Measurements from ENCODE around the gene OLFML3.

OLFML3 gene

GRCh38 chr1:113938192-113938591, 41.1 kb upstream of the OLFML3 start:
- Histone ChIP-seq H3K9me3 (ENCODE audit: control insufficient read depth, insufficient read depth, low read depth, low read length) (no peaks in the 10 kb centered on the region), H3K36me3 (ENCODE audit: control insufficient read depth in 2 of 2, insufficient read depth in 1 of 2, low read length in 2 of 2) (peaks cover 11 to 24% of the 10 kb centered on the region in 2 experiments), H3K4me1 (ENCODE audit: control insufficient read depth, insufficient read depth, low read length) (no peaks in the 10 kb centered on the region; the same call in 1 of the 2 replicates), H3K4me3 (ENCODE audit: low read depth, low read length) (no peak overlapping the region), H3K27ac (ENCODE audit: extremely low read depth, low read depth, low read length) (no peak overlapping the region)
- CTCF ChIA-PET = interaction anchor here (0.6 to 0.7 kb wide), 2 partner anchors 124 to 1104 kb away, joined by 3 to 4 read pairs; no protein-coding TSS in a partner anchor
- POLR2A ChIA-PET = interaction anchor here (0.7 kb wide), 3 partner anchors 9 to 866 kb away, joined by 3 to 5 read pairs (median 4); partner anchors contain the start of gene HIPK1
- no peak for TF ChIP-seq KLF17 (tag by site-specific recombination; IDR thresholded peaks at IDR 0.05)
- TF ChIP-seq ZBTB8A (tag by site-specific recombination; IDR thresholded peaks at IDR 0.05) = no peak
- no peak for TF ChIP-seq ZNF155 (tag by site-specific recombination; IDR thresholded peaks at IDR 0.05)
- TF ChIP-seq ZNF776 (tag by site-specific recombination; IDR thresholded peaks at IDR 0.05; ENCODE audit: borderline replicate concordance) = no peak
- no peak for TF ChIP-seq PRDM4 (tag by site-specific recombination; IDR thresholded peaks at IDR 0.05)
- no peak for TF ChIP-seq ZNF16 (tag by site-specific recombination; IDR thresholded peaks at IDR 0.05; ENCODE audit: low read depth)
- no peak for TF ChIP-seq ZNF114 (tag by site-specific recombination; IDR thresholded peaks at IDR 0.05)

GRCh38 chr1:113940365-113941244, 38.7 kb upstream of the OLFML3 start:
- ChIA-PET POLR2A (no interaction called here), CTCF (interaction anchor here (1.0 kb wide), 1 partner anchor 342 kb away, joined by 4 read pairs; no protein-coding TSS in a partner anchor)
- no peaks in the 10 kb centered on the region for H3K9me3 ChIP-seq (ENCODE audit: control insufficient read depth, insufficient read depth, low read depth, low read length)

GRCh38 chr1:113941245-113941559, 38.1 kb upstream of the OLFML3 start:
- H3K9me3 ChIP-seq (ENCODE audit: control insufficient read depth, insufficient read depth, low read depth, low read length) = no peaks in the 10 kb centered on the region
- peaks cover 18 to 33% of the 10 kb centered on the region in 2 experiments for H3K36me3 ChIP-seq (ENCODE audit: control insufficient read depth in 2 of 2, insufficient read depth in 1 of 2, low read length in 2 of 2)
- H3K4me3 ChIP-seq (ENCODE audit: low read depth, low read length) = no peak overlapping the region
- ChIA-PET CTCF (interaction anchor here (1.0 kb wide), 1 partner anchor 342 kb away, joined by 4 read pairs; no protein-coding TSS in a partner anchor), POLR2A (no interaction called here)
- no peak overlapping the region for H3K27ac ChIP-seq (ENCODE audit: extremely low read depth, low read depth, low read length)
- peaks cover 3% of the 10 kb centered on the region; the same call in 1 of the 2 replicates for H3K4me1 ChIP-seq (ENCODE audit: control insufficient read depth, insufficient read depth, low read length)
- TF ChIP-seq ZNF223 (tag by site-specific recombination; IDR thresholded peaks at IDR 0.05) (no peak), ZNF518A (tag by site-specific recombination; conservative IDR thresholded peaks at IDR 0.05; ENCODE audit: low read depth) (no peak), ZNF585B (tag by site-specific recombination; IDR thresholded peaks at IDR 0.05) (no peak), ZIC2 (tag by site-specific recombination; IDR thresholded peaks at IDR 0.05) (no peak), ZNF311 (tag by site-specific recombination; IDR thresholded peaks at IDR 0.05; ENCODE audit: borderline replicate concordance) (no peak), PBX3 (CRISPR knock-in tag; IDR thresholded peaks at IDR 0.05) (no peak), ZNF530 (tag by site-specific recombination; IDR thresholded peaks at IDR 0.05; ENCODE audit: low read depth) (no peak), ZNF354C (tag by site-specific recombination; IDR thresholded peaks at IDR 0.05; ENCODE audit: borderline replicate concordance, low read depth) (no peak)

More at GRCh38 chr1:113940365-113941244, 38.7 kb upstream of the OLFML3 start:
- Histone ChIP-seq H3K4me1 (ENCODE audit: control insufficient read depth, insufficient read depth, low read length) (no peaks in the 10 kb centered on the region), H3K4me3 (ENCODE audit: low read depth, low read length) (no peak overlapping the region), H3K27ac (ENCODE audit: extremely low read depth, low read depth, low read length) (no peak overlapping the region), H3K36me3 (ENCODE audit: control insufficient read depth in 2 of 2, insufficient read depth in 1 of 2, low read length in 2 of 2) (peaks cover 18 to 33% of the 10 kb centered on the region in 2 experiments)
- TF ChIP-seq ZNF600 (tag by site-specific recombination; IDR thresholded peaks at IDR 0.05) (0 out of 2 replicates have a peak, but pooled peaks have one; percentile 34), ZNF341 (tag by site-specific recombination; IDR thresholded peaks at IDR 0.05; ENCODE audit: low read depth) (peak; percentile 86), SP7 (tag by site-specific recombination; IDR thresholded peaks at IDR 0.05) (no peak), ZNF324 (tag by site-specific recombination; IDR thresholded peaks at IDR 0.05) (no peak)

All from HEK293 (cell line).